Measurements from ENCODE around the gene TPTE2. TPM values are rescaled to one million over a fixed set of nuclear protein-coding genes. Genes with fewer than 3 reads are reported as not detected.
"Not testable (repeated sequence)": the region's sequence is repeated elsewhere in the genome, so short reads cannot be mapped to it uniquely, and the experiment has no call there.

Gene TPTE2
- not detected for total RNA-seq
- total RNA-seq (2013) = not detected
- total RNA-seq = 0 to 0.27 (median 0.05) reads per million in 29 experiments

- H3K4me1 ChIP-seq (ENCODE audit: control insufficient read depth in 1 of 2, extremely low read depth in 1 of 2, insufficient read depth in 2 of 2, low read length in 2 of 2); H3K4me3 ChIP-seq (ENCODE audit: control insufficient read depth in 1 of 2, extremely low read depth in 1 of 2, low read length in 1 of 2); ATAC-seq (replicated peaks in 1 of 4); H3K36me3 Mint-ChIP-seq; H3K9me3 Mint-ChIP-seq; H3K27ac Mint-ChIP-seq; H3K27ac ChIP-seq (ENCODE audit: low read length); POLR2A ChIA-PET; CTCF ChIA-PET; H3K9me3 ChIP-seq; H3K4me1 Mint-ChIP-seq; H3K36me3 ChIP-seq (ENCODE audit: control insufficient read depth in 2 of 2, extremely low read depth in 1 of 2, insufficient read depth in 1 of 2, low read length in 1 of 2); H3K4me3 Mint-ChIP-seq; DNase-seq; H3K27me3 Mint-ChIP-seq: not testable (repeated sequence)
- H3K27me3 ChIP-seq (replicated peaks in 1 of 2; ENCODE audit: control insufficient read depth in 2 of 2, extremely low read depth in 1 of 2, insufficient read depth in 2 of 2, low read length in 1 of 2) = peaks cover 0 to 12% of the 10 kb centered on the region in 2 experiments
- WGBS (ENCODE audit: insufficient coverage) = 98% methylated on average over 8 of the region's 32 CpGs
These were observed at the start of gene TPTE2 for GRCh38 chr13:19561127-19561582. Gene TPTE2, minus strand, starts transcription at chr13:19561532. Its CDS starts 58,298 bp downstream, at chr13:19503234.

- Histone ChIP-seq H3K9me3 (no peaks in the 10 kb centered on the region), H3K27ac (ENCODE audit: low read length) (no peak overlapping the region), H3K27me3 (replicated peaks in 1 of 2; ENCODE audit: control insufficient read depth in 2 of 2, extremely low read depth in 1 of 2, insufficient read depth in 2 of 2, low read length in 1 of 2) (peaks cover 0 to 16% of the 10 kb centered on the region in 2 experiments), H3K4me3 (ENCODE audit: control insufficient read depth in 1 of 2, extremely low read depth in 1 of 2, low read length in 1 of 2) (no peak overlapping the region), H3K4me1 (ENCODE audit: control insufficient read depth in 1 of 2, extremely low read depth in 1 of 2, insufficient read depth in 2 of 2, low read length in 2 of 2) (no peaks in the 10 kb centered on the region), H3K36me3 (ENCODE audit: control insufficient read depth in 2 of 2, extremely low read depth in 1 of 2, insufficient read depth in 1 of 2, low read length in 1 of 2) (no peaks in the 10 kb centered on the region)
- no peak overlapping the region for H3K27ac Mint-ChIP-seq
- DNase-seq = no peak
- peaks cover 28 to 33% of the 10 kb centered on the region in 2 donors for H3K27me3 Mint-ChIP-seq
- WGBS (ENCODE audit: insufficient coverage) = 97% methylated on average over 8 of the region's 10 CpGs
- H3K9me3 Mint-ChIP-seq = peaks cover 0 to 9% (median 6%) of the 10 kb centered on the region in 3 donors
- no peak for ATAC-seq (replicated peaks in 1 of 4)
- H3K4me1 Mint-ChIP-seq = peaks cover 0 to 3% (median under 1%) of the 10 kb centered on the region in 3 donors
- H3K36me3 Mint-ChIP-seq = peaks cover 4% of the 10 kb centered on the region
- H3K4me3 Mint-ChIP-seq = no peak overlapping the region
- ChIA-PET POLR2A (no interaction called here), CTCF (no interaction called here)
These were observed 46.3 kb upstream of the TPTE2 start for GRCh38 chr13:19607523-19608078.

GRCh38 chr13:19606737-19607136, 45.4 kb upstream of the TPTE2 start:
- H3K4me1 ChIP-seq (ENCODE audit: control insufficient read depth in 1 of 2, extremely low read depth in 1 of 2, insufficient read depth in 2 of 2, low read length in 2 of 2) = peaks cover 0 to 5% of the 10 kb centered on the region in 2 experiments
- Mint-ChIP-seq H3K36me3 (peaks cover 4% of the 10 kb centered on the region), H3K4me3 (no peak overlapping the region), H3K9me3 (peaks cover 0 to 9% (median 6%) of the 10 kb centered on the region in 3 donors), H3K27me3 (peaks cover 31 to 33% of the 10 kb centered on the region in 2 donors), H3K4me1 (peaks cover 0 to 5% (median 2%) of the 10 kb centered on the region in 3 donors), H3K27ac (no peak overlapping the region)
- no peak for ATAC-seq (replicated peaks in 1 of 4)
- peaks cover 0 to 21% of the 10 kb centered on the region in 2 experiments for H3K27me3 ChIP-seq (replicated peaks in 1 of 2; ENCODE audit: control insufficient read depth in 2 of 2, extremely low read depth in 1 of 2, insufficient read depth in 2 of 2, low read length in 1 of 2)
- no peak overlapping the region for H3K27ac ChIP-seq (ENCODE audit: low read length)
- H3K9me3 ChIP-seq = no peaks in the 10 kb centered on the region
- no CpG with 5 or more reads among the region's 2 CpGs for WGBS (ENCODE audit: insufficient coverage)
- no peak for DNase-seq
- ChIA-PET CTCF (no interaction called here), POLR2A (no interaction called here)
- H3K36me3 ChIP-seq (ENCODE audit: control insufficient read depth in 2 of 2, extremely low read depth in 1 of 2, insufficient read depth in 1 of 2, low read length in 1 of 2) = no peaks in the 10 kb centered on the region
- H3K4me3 ChIP-seq (ENCODE audit: control insufficient read depth in 1 of 2, extremely low read depth in 1 of 2, low read length in 1 of 2) = no peak overlapping the region

- Histone ChIP-seq H3K27ac (ENCODE audit: low read length) (no peak overlapping the region), H3K27me3 (replicated peaks in 1 of 2; ENCODE audit: control insufficient read depth in 2 of 2, extremely low read depth in 1 of 2, insufficient read depth in 2 of 2, low read length in 1 of 2) (peaks cover 0 to 27% of the 10 kb centered on the region in 2 experiments), H3K4me3 (ENCODE audit: control insufficient read depth in 1 of 2, extremely low read depth in 1 of 2, low read length in 1 of 2) (no peak overlapping the region), H3K36me3 (ENCODE audit: control insufficient read depth in 2 of 2, extremely low read depth in 1 of 2, insufficient read depth in 1 of 2, low read length in 1 of 2) (no peaks in the 10 kb centered on the region), H3K9me3 (no peaks in the 10 kb centered on the region), H3K4me1 (ENCODE audit: control insufficient read depth in 1 of 2, extremely low read depth in 1 of 2, insufficient read depth in 2 of 2, low read length in 2 of 2) (peaks cover 0 to 8% of the 10 kb centered on the region in 2 experiments)
- H3K4me3 Mint-ChIP-seq = no peak overlapping the region
- H3K27me3 Mint-ChIP-seq = peaks cover 33% of the 10 kb centered on the region in 2 donors
- H3K36me3 Mint-ChIP-seq = peaks cover 4% of the 10 kb centered on the region
- H3K4me1 Mint-ChIP-seq = peaks cover 0 to 5% (median 2%) of the 10 kb centered on the region in 3 donors
- H3K27ac Mint-ChIP-seq = no peak overlapping the region
- H3K9me3 Mint-ChIP-seq = peaks cover 0 to 9% (median 6%) of the 10 kb centered on the region in 3 donors
- DNase-seq (no peak), ATAC-seq (replicated peaks in 1 of 4) (no peak)
- CTCF ChIA-PET = no interaction called here
- POLR2A ChIA-PET = no interaction called here
These were observed 44.8 kb upstream of the TPTE2 start for GRCh38 chr13:19606152-19606551.

- H3K4me3 Mint-ChIP-seq = no peak overlapping the region
- Histone ChIP-seq H3K36me3 (ENCODE audit: control insufficient read depth in 2 of 2, extremely low read depth in 1 of 2, insufficient read depth in 1 of 2, low read length in 1 of 2) (no peaks in the 10 kb centered on the region), H3K27ac (ENCODE audit: low read length) (no peak overlapping the region), H3K4me3 (ENCODE audit: control insufficient read depth in 1 of 2, extremely low read depth in 1 of 2, low read length in 1 of 2) (no peak overlapping the region), H3K9me3 (no peaks in the 10 kb centered on the region), H3K27me3 (replicated peaks in 1 of 2; ENCODE audit: control insufficient read depth in 2 of 2, extremely low read depth in 1 of 2, insufficient read depth in 2 of 2, low read length in 1 of 2) (peaks cover 0 to 28% of the 10 kb centered on the region in 2 experiments), H3K4me1 (ENCODE audit: control insufficient read depth in 1 of 2, extremely low read depth in 1 of 2, insufficient read depth in 2 of 2, low read length in 2 of 2) (peaks cover 0 to 8% of the 10 kb centered on the region in 2 experiments)
- peaks cover 33 to 37% of the 10 kb centered on the region in 2 donors for H3K27me3 Mint-ChIP-seq
- ChIA-PET POLR2A (no interaction called here), CTCF (no interaction called here)
- DNase-seq (no peak), ATAC-seq (replicated peaks in 1 of 4) (no peak)
- H3K36me3 Mint-ChIP-seq = peaks cover 4% of the 10 kb centered on the region
- WGBS (ENCODE audit: insufficient coverage) = 94% methylated on average over 5 of the region's 7 CpGs
- H3K27ac Mint-ChIP-seq = no peak overlapping the region
- H3K4me1 Mint-ChIP-seq = peaks cover 0 to 5% (median 2%) of the 10 kb centered on the region in 3 donors
- H3K9me3 Mint-ChIP-seq = peaks cover 0 to 9% (median 6%) of the 10 kb centered on the region in 3 donors
These were observed 44.0 kb upstream of the TPTE2 start for GRCh38 chr13:19605161-19605955.

- peaks cover 0 to 9% (median 6%) of the 10 kb centered on the region in 3 donors for H3K9me3 Mint-ChIP-seq
- no peak overlapping the region for H3K27ac Mint-ChIP-seq
- peaks cover 0 to 34% of the 10 kb centered on the region in 2 experiments for H3K27me3 ChIP-seq (replicated peaks in 1 of 2; ENCODE audit: control insufficient read depth in 2 of 2, extremely low read depth in 1 of 2, insufficient read depth in 2 of 2, low read length in 1 of 2)
- ChIA-PET CTCF (no interaction called here), POLR2A (interaction anchor here in 1 of 2 donors (0.5 to 0.7 kb wide), 2 partner anchors 26 to 1040 kb away, joined by 3 to 4 read pairs; no protein-coding TSS in a partner anchor)
- H3K9me3 ChIP-seq = no peaks in the 10 kb centered on the region
- ATAC-seq (replicated peaks in 1 of 4) (no peak), DNase-seq (no peak)
- H3K27ac ChIP-seq (ENCODE audit: low read length) = no peak overlapping the region
- peaks cover 40 to 45% of the 10 kb centered on the region in 2 donors for H3K27me3 Mint-ChIP-seq
- H3K4me3 ChIP-seq (ENCODE audit: control insufficient read depth in 1 of 2, extremely low read depth in 1 of 2, low read length in 1 of 2) = no peak overlapping the region
- 78% methylated on average over 5 of the region's 6 CpGs for WGBS (ENCODE audit: insufficient coverage)
- peaks cover 0 to 5% (median 2%) of the 10 kb centered on the region in 3 donors for H3K4me1 Mint-ChIP-seq
- peaks cover 0 to 8% of the 10 kb centered on the region in 2 experiments for H3K4me1 ChIP-seq (ENCODE audit: control insufficient read depth in 1 of 2, extremely low read depth in 1 of 2, insufficient read depth in 2 of 2, low read length in 2 of 2)
- no peaks in the 10 kb centered on the region for H3K36me3 ChIP-seq (ENCODE audit: control insufficient read depth in 2 of 2, extremely low read depth in 1 of 2, insufficient read depth in 1 of 2, low read length in 1 of 2)
- no peak overlapping the region for H3K4me3 Mint-ChIP-seq
- H3K36me3 Mint-ChIP-seq = peaks cover 4% of the 10 kb centered on the region
These were observed 43.0 kb upstream of the TPTE2 start for GRCh38 chr13:19604306-19604705.
